Activated CD4-positive, alpha-beta T cell treated with anti-CD3 and anti-CD28 coated beads for 24 hours (primary cell): Measurements from ENCODE around the gene AGR2.

ENCODE experiments used
- DNase-seq, 2 donors: peaks; one replicate each; pipeline ENCODE4 v3.0.0-alpha.2; 2020; ENCODE audit warnings: low read depth in 2 of 2

Gene AGR2

DNA sequence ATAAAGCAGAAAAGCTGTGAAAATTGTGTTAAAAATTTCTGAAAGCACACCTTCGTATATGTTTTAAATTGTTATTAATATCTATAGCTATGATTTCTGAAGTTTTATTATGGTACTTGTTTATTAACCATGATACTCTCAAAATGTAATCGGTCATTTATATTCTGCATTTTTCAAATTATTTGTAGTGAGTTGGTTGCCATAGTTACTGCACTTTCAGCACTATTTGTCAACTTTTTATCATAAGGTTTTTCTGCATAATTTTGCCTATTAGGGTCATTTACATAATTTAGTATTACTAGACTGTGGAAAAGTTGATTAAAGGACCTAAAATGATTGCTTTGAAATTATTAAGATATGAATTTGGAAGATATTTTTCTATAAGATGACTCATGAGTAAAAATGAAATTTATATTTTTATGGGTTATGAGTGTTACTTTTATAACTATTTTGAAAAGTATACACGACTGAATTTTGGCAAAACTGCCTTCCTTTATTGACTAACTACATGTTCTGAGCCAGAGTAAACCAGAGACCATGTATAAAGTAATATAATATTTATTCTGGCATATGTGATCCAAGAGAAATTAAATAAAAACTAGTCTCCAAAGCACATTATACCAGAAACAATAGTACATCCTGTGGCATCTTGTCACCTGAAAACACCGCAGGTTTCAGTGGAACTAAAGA is 7.9 kb upstream of the AGR2 start:
- DNase-seq, result no peak

DNA sequence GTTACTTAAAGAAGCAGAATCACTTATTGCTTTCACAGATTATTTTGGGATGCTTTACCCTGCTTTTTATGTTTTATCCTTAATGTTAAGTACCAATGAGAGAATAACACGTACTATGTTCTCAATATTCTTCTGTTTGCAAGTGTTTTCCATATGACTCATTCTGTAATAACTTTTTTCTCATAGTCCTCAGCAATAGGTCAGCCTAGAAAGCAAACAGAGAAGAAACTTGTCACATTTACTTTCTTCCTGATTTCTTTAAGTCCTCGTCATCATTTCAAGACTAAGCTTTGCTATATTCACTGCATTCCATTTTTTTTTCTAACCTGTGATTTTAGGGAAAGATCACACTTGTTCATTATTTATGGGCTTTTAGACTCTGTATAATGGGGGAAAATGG is 6.8 kb upstream of the AGR2 start:
- no peak for DNase-seq

DNA sequence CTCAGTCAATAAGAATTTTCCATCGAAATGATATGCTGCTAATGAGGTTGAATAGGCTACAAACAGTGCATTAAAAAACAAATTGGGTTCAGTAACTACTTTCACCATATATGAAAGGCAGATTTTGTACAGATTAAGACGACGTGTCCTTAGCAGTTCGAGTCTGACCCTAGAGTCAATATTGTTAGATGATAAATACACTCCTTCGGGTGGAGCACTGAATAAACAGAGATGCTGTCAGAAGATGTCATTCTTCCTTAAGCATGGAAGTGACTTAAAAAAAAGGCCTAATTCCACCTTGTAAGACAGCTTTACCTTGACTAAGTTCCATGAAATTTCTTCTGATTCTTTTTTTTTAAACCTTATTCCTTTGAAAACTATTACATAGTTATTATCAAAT is 5.8 kb upstream of the AGR2 start:
- no peak for DNase-seq

DNA sequence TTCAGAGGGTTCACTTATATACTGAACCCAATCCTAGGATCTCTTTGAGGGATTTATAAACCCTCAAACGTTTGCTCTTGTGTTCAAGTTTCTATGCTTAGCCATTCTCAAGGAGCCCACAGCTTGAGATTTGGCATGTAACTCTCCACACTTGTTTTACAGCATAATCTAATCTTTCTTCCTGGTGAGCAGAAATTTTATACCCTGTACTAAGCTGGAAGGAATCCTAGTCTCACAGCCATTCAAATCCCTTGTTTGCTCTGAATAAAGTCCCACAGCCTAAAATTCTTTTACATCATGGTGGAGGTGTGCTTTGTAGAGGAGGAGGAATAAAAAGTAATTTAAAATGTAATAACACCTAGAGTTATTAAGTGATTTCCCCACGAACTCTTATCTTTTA is 5.3 kb upstream of the AGR2 start:
- no peak for DNase-seq

DNA sequence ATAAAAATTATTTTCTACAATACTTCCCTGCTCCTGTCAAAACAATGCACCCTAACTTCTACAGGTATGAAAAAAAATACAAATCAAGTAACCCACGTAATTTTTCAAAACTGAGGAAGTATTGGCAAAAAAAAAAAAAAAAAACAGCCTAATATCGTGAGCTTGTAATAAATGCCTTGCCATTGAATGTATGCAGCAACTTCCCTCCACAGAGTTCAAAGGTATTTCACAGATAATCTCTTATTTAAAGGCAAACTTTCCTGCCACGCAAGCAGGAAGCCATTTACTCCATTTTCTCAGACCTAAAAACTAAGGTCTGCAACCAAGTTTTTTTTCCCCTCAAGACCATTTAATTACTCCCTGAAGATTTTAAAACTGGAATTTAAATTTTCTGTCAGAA is 642 bp upstream of the AGR2 start:
- DNase-seq, result no peak

DNA sequence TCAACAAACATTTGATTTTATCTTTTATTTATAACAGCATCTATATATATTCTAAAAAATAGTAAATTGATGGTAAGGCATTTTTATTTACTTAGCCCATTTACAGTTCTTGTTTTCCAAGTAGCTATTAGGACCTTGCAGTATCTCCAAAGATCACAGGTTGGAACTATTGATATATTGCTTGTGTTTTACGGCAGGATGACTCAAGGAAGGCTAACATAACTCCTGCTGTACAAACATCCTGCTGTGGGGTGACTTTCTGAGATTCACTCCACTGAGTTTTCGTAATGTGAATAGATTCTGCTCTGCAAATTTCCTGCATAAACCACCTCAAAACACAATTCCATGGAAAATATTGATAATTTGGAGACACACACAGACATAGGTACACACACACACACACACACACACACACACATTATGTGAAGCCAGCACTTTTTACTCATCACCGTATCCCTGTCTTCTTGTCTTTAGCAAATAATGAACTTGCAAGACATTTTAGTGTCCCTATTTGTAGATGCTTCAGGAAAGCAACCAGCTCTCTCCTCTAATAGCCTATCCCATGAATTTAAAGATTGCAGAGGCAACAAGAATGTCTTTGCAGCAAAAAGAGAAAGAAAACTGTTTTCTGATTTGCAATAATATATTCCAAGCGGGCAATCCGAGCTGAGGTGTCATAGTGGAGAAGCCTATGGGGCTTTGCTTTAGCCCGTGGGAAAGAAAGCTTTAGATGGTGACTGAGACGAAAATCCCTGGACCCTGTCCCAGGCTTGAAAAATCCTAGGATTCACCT is 722 bp downstream of the AGR2 start:
- no peak for DNase-seq

DNA sequence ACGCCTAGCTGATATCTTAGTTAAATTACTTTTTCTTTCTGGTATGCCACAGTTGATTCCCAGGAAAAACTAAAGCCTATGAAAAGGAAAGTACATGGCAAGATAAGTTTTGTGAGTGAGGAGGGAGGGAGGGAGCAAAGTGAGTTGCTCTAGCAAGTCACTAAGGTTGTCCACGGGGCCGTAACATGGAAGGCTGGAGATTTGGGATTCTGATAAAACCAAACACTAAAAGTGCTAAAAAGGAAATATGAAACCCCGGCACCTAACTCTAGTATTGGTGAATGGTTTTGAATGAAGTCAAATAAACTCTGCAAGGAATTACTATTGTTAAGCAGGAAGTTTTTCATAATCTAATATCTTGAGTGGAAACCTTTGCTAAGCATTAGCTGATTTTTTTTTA is 1.7 kb downstream of the AGR2 start:
- DNase-seq, result no peak

DNA sequence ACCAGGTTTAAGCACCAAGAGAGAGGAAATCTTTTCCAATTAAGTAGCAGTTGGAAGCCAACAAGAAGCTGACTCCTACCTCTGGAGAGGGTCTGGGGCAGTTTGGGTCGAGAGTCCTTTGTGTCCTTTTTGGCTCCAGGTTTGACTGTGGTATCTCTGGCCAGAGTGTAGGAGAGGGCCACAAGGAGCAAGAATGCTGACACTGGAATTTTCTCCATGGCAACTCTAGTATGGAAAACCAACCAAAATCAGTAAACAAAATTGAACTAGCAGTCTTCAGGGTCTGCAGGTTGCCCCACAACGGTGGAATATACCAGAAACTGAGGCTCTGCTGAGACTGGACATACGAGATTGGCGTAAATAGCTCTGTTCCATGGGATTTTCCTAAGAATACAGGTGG is 3.2 kb downstream of the AGR2 start:
- no peak for DNase-seq

DNA sequence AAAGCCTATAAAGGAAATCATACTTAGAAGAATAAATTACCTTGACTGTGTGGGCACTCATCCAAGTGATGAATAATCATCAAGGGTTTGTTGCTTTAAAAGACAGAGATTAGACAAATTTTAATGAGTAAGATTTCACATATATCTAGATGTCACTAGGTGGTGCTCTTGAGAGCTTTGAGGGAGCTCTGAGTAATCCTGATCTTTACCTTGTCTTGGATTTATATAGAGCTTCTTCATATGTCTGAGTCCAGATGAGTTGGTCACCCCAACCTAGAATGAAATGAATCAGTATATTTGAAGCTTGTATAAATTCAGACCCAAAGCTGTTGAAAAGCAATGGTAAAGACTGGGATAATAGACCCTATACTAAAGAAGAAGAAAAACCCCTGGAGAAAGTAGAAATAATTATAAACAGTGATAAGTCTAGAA is 3.7 kb downstream of the AGR2 start:
- DNase-seq, result peak in 1 of 2 donors; percentile 0

DNA sequence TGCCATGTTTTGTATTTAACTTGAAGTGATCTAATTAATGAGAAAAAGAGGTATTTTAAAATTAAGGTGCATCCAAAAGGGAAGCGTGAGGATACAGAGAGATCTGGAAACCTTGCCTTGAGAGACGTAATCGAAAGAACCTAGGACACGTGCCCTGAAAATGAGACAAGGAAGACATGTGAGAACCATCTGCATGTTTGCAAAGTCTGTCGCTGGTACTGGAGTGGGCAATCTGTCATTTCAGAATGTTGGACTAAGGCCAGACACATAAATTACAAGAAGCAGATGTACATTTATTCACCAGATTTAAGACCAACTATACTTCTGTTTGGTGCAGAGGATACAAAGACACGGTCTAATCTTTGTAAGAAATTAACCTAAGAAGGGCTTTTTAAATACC is 9.2 kb downstream of the AGR2 start:
- no peak for DNase-seq

DNA sequence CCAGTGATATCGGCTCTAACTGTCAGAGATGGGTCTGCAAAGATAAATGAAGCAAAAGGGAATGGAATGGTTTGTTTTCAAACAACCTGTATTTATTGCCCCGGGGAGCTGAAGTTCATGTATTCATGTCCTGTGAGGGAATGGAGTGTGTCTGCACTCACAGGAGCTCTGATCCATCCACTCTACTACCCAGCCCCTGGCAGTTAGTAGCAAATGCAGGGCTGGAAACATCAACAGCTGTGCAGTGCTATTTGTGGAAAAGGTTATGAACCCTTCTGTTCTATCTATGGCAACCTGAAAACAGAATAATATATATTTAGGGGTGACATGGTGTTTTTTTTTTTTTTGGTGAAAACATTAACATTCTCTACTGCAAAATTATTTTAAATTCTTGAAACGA is 9.8 kb downstream of the AGR2 start:
- no peak for DNase-seq

DNA sequence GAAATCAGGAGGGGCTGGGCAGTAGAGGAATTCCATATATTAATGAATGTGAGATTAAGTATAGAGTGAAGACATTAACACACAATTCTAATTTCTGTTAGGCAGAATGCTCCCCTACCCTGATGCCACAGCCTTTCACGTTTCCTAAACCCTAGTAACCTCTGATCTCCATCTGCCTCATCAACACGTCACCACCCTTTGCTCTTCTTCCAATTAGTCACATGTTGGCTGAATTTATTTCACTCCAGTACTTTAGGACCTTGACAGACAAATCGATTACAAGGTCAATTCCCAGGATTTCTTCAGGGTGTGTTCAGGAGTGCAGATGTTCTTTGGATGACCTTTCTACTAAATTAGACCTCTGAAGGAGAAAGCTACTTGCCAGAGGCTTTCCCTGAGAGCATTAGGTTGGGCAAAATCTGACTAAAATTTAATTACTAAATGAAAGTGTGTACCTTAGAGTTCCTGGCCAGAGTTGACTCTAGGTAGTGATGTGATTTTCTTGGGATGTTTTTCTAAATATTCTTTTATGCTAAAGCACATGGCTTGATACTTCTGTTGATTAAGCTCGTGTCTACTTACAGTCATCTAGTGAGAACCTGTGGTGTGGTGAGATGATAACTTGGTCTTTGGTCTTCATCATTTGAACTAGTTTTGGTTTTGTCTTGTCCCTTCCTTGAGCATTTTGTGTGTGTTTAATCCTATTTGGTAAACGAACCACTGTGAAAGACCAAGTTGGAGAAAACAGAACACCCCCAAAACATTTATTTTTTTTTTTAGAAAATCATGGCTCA is 12.7 kb downstream of the AGR2 start:
- DNase-seq, result no peak

DNA sequence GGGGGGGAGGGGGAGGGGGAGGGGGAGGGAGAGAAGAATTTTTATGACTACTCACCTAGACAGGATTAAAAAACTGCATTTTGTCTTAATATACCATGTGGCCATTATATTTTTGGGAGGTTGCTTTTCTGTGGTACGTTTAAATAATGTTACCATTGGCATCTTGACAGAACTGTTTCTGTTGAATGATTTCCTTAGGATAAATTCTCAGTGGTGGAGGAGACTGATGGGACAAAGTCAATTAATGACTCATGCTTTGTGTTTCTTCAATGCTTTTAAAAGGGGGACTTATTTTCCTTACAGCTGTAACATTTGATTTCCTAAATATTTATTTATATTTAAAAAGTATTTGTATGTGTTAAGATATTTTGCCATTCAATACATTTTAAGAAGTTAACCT is 13.7 kb downstream of the AGR2 start:
- DNase-seq, result no peak

DNA sequence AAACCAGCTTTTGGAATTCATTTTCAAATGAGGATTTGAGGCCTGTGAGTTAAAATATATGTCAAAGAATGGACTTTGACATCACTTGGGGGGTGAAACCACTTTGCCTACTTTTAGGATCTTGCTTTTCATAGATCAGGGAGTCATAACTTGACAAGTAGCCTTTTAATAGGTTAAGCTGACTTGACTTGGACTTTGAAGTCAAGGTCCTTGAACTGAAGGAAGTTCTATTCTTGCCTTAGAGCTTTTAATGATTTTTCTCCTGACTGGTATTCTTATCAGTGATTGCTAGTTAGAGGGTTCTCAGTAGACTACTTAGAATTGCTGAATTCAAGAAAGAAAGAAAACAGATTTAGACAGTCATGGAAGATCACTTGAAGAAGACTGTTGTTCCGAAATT is 17.7 kb downstream of the AGR2 start:
- no peak for DNase-seq

DNA sequence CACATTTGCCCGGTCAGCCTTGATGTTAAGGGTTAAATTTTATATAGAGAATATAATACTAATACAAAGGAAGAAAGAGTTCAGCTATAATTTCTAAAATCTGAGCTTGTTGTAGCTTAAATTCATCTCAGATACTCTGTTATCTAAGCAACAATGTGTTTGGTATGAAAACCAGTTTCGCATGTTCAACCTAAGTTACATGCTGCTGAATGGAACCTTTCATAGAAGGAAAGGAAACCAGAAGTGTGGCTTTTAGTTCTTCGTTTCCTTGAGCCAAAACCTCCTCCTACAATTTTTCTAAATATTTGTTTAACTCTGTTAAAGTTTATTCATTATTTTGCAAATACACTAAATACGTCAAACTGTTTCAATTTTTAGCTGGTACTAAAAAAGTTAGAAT is 18.5 kb downstream of the AGR2 start:
- DNase-seq, result no peak

DNA sequence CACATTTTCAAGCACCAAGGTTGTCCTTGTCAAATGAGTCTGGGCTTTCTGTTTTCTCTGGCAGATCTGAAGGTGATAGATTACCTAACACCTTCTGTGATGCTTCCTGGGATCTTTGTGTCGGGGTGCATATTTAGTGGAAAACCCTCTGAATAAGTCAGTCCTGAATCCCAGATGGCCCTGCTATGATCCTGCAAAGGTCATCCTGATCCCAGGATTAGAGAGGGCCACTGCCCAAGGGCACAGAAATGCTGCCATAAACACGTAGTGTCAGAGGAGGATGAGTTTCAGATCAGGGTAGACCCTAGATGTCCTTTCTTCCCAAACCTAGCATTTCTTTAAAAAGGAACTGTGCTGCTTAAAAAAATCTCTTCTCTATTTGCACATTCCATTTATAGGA is 19.0 kb downstream of the AGR2 start:
- DNase-seq, result no peak

DNA sequence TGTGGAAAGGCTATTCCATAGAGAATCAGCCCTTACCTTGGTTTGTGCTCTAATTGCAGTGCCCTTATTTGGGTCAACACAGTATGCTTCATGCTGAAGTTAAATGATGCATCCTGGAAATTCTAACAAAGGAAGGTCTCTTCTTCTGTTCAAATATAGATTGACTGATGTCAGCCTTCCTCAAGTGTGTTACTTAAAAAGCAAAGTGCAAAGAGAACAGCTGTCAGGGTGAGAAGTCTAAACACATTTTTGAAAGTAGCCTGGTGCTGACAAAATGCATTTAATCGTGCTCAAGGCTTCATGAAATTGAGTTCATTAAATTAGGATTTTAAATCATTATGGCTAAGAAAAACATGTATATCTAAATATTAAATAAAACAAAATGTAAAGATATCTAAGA is 19.5 kb downstream of the AGR2 start:
- no peak for DNase-seq

DNA sequence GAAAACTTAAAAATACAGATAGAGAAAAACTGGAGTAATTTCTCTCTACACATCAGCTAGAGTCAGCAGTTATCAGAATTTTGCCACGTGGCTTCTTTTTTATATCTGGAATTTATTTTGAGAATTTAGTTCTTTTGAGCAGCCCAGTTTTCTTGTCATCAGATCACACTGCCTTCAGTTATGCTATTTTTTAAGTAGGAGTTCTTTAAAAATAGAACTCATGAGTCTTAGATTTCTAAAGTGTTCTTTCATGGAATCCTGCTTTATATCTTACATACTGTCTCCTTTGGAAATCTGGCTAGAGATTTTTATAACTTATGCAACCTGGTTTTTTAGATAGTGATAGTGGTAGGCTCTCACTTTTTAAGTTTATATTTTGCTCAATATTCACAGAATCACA is 24.2 kb downstream of the AGR2 start:
- DNase-seq, result no peak

DNA sequence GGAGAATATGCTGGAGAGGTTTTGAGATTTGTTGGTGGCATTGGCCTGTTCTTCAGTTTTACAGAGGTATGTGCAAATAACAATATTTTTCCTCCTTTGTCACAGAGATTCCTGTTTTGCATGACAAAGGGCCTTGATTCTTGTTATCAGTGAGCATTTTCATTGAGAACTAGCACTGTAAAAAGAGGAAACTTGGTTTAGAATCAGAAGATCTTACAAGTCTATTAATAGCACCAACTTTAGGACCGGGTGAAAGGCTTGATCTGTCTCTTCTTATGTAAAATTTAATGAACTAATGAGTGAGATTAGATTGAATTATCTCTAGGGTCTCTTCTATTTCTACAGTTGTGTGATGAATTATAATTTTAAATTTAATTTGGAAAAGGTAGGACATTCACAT is 25.7 kb downstream of the AGR2 start:
- no peak for DNase-seq

DNA sequence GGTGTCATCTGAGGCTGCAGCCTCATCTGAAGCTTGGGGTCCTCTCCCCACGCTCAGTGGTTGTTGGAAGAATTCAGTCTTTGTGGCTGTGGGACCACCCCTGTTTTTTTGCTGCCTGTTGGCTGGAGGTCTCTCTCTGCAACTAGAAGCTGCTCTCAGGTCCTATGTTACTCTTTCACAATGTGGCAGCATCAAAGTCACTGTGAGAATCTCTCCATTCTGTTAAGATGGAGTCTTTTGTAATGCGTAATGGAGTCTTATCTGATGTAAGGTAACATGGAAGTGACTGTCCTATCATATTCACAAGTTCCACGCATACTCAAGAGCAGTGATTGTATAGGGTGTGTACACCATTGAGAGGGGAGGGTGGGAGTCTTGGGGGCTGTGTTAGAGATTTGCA is 26.3 kb downstream of the AGR2 start:
- no peak for DNase-seq

DNA sequence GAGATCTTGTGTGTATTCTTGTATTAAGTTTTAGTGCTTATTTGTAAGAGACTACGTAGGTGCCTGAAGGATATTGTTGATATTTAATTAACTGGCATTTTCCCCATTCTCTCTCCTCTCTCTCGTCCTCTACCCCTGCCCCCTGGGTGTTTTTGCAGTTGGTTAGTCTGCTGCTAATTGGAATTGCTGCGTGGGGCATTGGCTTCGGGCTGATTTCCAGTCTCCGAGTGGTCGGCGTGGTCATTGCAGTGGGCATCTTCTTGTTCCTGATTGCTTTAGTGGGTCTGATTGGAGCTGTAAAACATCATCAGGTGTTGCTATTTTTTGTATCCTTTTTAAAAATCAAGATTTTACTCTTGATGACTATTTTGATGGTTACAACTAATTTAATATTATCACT is 28.7 kb downstream of the AGR2 start:
- DNase-seq, result no peak

DNA sequence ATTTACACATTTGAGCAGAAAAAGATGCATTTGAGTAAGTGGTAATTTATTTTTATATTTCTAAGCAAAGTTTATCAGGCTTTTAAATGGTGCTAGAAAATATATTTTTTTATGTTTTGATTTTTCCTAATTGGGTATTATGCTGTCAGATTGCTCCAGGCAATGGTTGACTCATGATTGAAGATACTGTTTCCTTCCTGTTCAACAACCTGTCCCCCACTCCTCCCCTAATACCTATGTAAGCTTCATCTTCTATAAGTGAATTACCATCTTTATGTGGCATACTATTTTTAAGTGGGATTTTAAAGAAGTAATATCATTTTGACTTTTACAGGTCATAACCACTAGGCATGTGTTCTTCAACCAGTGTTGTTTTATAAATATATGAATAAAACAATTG is 29.8 kb downstream of the AGR2 start:
- no peak for DNase-seq

DNA sequence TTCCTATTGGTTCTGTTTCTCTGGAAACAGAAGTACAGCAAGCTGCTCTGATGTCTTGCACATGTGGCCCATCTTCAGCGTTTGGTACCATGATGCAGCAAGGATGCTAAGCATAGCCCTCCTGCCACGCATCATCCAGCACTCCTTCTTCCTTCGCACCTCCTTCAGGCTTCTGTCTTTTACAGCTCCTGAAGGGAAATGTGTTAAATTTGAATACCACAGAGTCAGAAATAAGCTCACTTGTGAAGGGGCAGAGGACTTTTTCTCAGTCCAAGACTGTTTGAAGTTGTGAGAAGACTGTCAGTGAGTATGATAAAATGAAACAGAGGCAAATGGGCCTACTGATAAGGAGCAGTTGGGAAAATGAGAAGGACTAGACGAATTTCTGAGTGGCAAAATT is 30.5 kb downstream of the AGR2 start:
- DNase-seq, result no peak
